AG04450 (cell line): ENCODE results near the gene BPHL. TPM values are rescaled to one million over a fixed set of nuclear protein-coding genes. Genes with fewer than 3 reads are reported as not detected.

Experiments used
- CTCF ChIA-PET: fragments of 300-600, 350-600 bp; formaldehyde crosslinking; extraction: SDS; loops from one replicate; lab custom pipeline; 2022; ENCODE audit warnings: antibody characterized with exemption, inconsistent platforms; lab: Charles Lee
- POLR2A ChIA-PET: fragments of 350-600 bp; formaldehyde crosslinking; extraction: SDS; loops from one replicate; lab custom pipeline; 2021; ENCODE audit warnings: antibody characterized with exemption, inconsistent platforms; lab: Yijun Ruan, JAX
- DNase-seq: peaks from one replicate; pipeline ENCODE4 v3.0.0-alpha.2; 2011; ENCODE audit warnings: low read depth, low spot score
- H3K27ac ChIP-seq: one replicate; pipeline ENCODE4 v1.5.1; 2012; ENCODE audit warnings: low read depth, low read length, control low read depth
- H3K27me3 ChIP-seq: one replicate; pipeline ENCODE4 v1.6.0; 2012; ENCODE audit warnings: low read length; ENCODE audit not compliant: control insufficient read depth, insufficient read depth
- H3K4me3 ChIP-seq: 2 replicates; pipeline ENCODE4 v1.5.1; 2011; ENCODE audit warnings: mild to moderate bottlenecking, low read depth, low read length, control low read depth
- H3K9me3 ChIP-seq: 2 replicates; pipeline ENCODE4 v1.5.1; 2012; ENCODE audit warnings: low read length; ENCODE audit not compliant: control insufficient read depth, insufficient read depth
- CTCF ChIP-seq: IDR thresholded peaks from 2 replicates; pipeline ENCODE4 v1.5.1; 2011; ENCODE audit warnings: low read depth, low read length, control low read depth, inconsistent platforms
- polyA minus RNA-seq: library from RNA; depleted of rRNA, polyadenylated mRNA; stranded (reverse); fragments of >200 nt; gene quantifications from 2 replicates; pipeline ENCODE4 v1.2.3, GENCODE V29; 2011; rRNA and poly(A)+ RNA removed
- polyA plus RNA-seq: library from polyadenylated mRNA; depleted of rRNA; stranded (reverse); fragments of >200 nt; gene quantifications from 2 replicates; pipeline ENCODE4 v1.2.3, GENCODE V29; 2011; rRNA removed

BPHL gene
- polyA plus RNA-seq: 21.0 and 24.4 TPM in 2 replicates
- polyA minus RNA-seq: 9.5 and 9.8 TPM in 2 replicates

GRCh38 chr6:3118353-3119039 lies at the start of gene BPHL:
Gene BPHL, plus strand, starts transcription at chr6:3118711. Its CDS starts 30 bp downstream, at chr6:3118741.
- CTCF ChIA-PET: interaction anchor here (1.0 kb wide), 1 partner anchor 133 kb away, joined by 3 read pairs; no protein-coding TSS in a partner anchor
- no peaks in the 10 kb centered on the region for H3K27me3 ChIP-seq
- no peaks in the 10 kb centered on the region; the same call in 1 of the 2 replicates for H3K9me3 ChIP-seq
- no peak for TF ChIP-seq CTCF
- peak; percentile 79 for DNase-seq
- H3K27ac ChIP-seq: peak within 1 kb of the TSS; percentile 91
- POLR2A ChIA-PET: interaction anchor here (0.6 to 1.0 kb wide), 4 partner anchors 39 to 142 kb away, joined by 3 to 5 read pairs (median 4); partner anchors contain the start of genes RIPK1 and TUBB2A
- H3K4me3 ChIP-seq: peak within 1 kb of the TSS; percentile 89

GRCh38 chr6:3071568-3071967 lies 46.9 kb upstream of the BPHL start:
- Histone ChIP-seq H3K27me3 (no peaks in the 10 kb centered on the region), H3K27ac (no peak overlapping the region), H3K4me3 (no peak overlapping the region), H3K9me3 (no peaks in the 10 kb centered on the region)
- POLR2A ChIA-PET: no interaction called here
- CTCF ChIA-PET: interaction anchor here (1.2 to 2.5 kb wide), 2 partner anchors 54 to 119 kb away, joined by 5 to 8 read pairs; no protein-coding TSS in a partner anchor
- no peak for TF ChIP-seq CTCF
- DNase-seq: no peak

- DNase-seq: no peak
- no peak for TF ChIP-seq CTCF
- Histone ChIP-seq H3K27me3 (no peaks in the 10 kb centered on the region), H3K4me3 (no peak overlapping the region), H3K27ac (no peak overlapping the region), H3K9me3 (no peaks in the 10 kb centered on the region)
- ChIA-PET POLR2A (interaction anchor here (1.0 to 3.2 kb wide), 2 partner anchors 9 to 13 kb away, joined by 3 to 11 read pairs; no protein-coding TSS in a partner anchor), CTCF (interaction anchor here (0.6 kb wide), 1 partner anchor 52 kb away, joined by 3 read pairs; no protein-coding TSS in a partner anchor)
These were observed 45.7 kb upstream of the BPHL start for GRCh38 chr6:3072798-3073197.

GRCh38 chr6:3073382-3073781 lies 45.1 kb upstream of the BPHL start:
- TF ChIP-seq CTCF: no peak
- Histone ChIP-seq H3K9me3 (no peaks in the 10 kb centered on the region), H3K4me3 (no peak overlapping the region), H3K27ac (no peak overlapping the region), H3K27me3 (no peaks in the 10 kb centered on the region)
- POLR2A ChIA-PET: interaction anchor here (1.0 to 3.2 kb wide), 2 partner anchors 9 to 13 kb away, joined by 3 to 11 read pairs; no protein-coding TSS in a partner anchor
- DNase-seq: no peak
- CTCF ChIA-PET: no interaction called here

- Histone ChIP-seq H3K4me3 (no peak overlapping the region), H3K9me3 (no peaks in the 10 kb centered on the region), H3K27ac (no peak overlapping the region), H3K27me3 (no peaks in the 10 kb centered on the region)
- POLR2A ChIA-PET: interaction anchor here (0.7 kb wide), 1 partner anchor 91 kb away, joined by 6 read pairs; no protein-coding TSS in a partner anchor
- no peak for DNase-seq
- CTCF ChIA-PET: interaction anchor here (0.7 to 1.1 kb wide), 3 partner anchors 50 to 173 kb away, joined by 3 to 5 read pairs (median 5); no protein-coding TSS in a partner anchor
- no peak for TF ChIP-seq CTCF
These were observed 42.8 kb upstream of the BPHL start for GRCh38 chr6:3075772-3076113.
